HG02943 (cell line): ENCODE measurements around the gene COL6A5.
"Not testable (repeated sequence)": the region's sequence is repeated elsewhere in the genome, so short reads cannot be mapped to it uniquely, and the experiment has no call there.

Experiments used
- ATAC-seq: cut with Tn5 transposase; IDR thresholded peaks from one replicate; pipeline ENCODE4 v1.9.1; 2021; ENCODE audit warnings: mild to moderate bottlenecking, low read depth, moderate library complexity; ENCODE audit not compliant: unreplicated experiment

Gene COL6A5

GRCh38 chr3:130345487-130346079, at the start of gene COL6A5:
COL6A5 (plus strand) TSS chr3:130345672; CDS start chr3:130373639, 27,967 bp downstream.
- ATAC-seq = no peak

GRCh38 chr3:130299531-130299930, 45.9 kb upstream of the COL6A5 start:
- no peak for ATAC-seq

- no peak for ATAC-seq
Observed at GRCh38 chr3:130300888-130301287, 44.6 kb upstream of the COL6A5 start.

- no peak for ATAC-seq
Observed at GRCh38 chr3:130310109-130310508, 35.4 kb upstream of the COL6A5 start.

- no peak for ATAC-seq
Observed at GRCh38 chr3:130312374-130312773, 33.1 kb upstream of the COL6A5 start.

- ATAC-seq = no peak
Observed at GRCh38 chr3:130316169-130316568, 29.3 kb upstream of the COL6A5 start.

GRCh38 chr3:130323503-130323902, 22.0 kb upstream of the COL6A5 start:
- ATAC-seq = no peak

GRCh38 chr3:130340766-130341165, 4.7 kb upstream of the COL6A5 start:
- no peak for ATAC-seq

GRCh38 chr3:130341388-130341787, 4.1 kb upstream of the COL6A5 start:
- no peak for ATAC-seq

GRCh38 chr3:130341882-130342281, 3.6 kb upstream of the COL6A5 start:
- no peak for ATAC-seq

- no peak for ATAC-seq
Observed at GRCh38 chr3:130342821-130343661, 2.4 kb upstream of the COL6A5 start.

- ATAC-seq = not testable (repeated sequence)
Observed at GRCh38 chr3:130348258-130348657, 2.8 kb downstream of the COL6A5 start.

GRCh38 chr3:130354430-130354829, 9.0 kb downstream of the COL6A5 start:
- ATAC-seq = no peak

GRCh38 chr3:130374033-130374432, 28.6 kb downstream of the COL6A5 start:
- no peak for ATAC-seq

GRCh38 chr3:130374908-130375307, 29.4 kb downstream of the COL6A5 start:
- no peak for ATAC-seq

- no peak for ATAC-seq
Observed at GRCh38 chr3:130377960-130378676, 32.6 kb downstream of the COL6A5 start.

- no peak for ATAC-seq
Observed at GRCh38 chr3:130378677-130379191, 33.3 kb downstream of the COL6A5 start.

GRCh38 chr3:130379274-130379673, 33.8 kb downstream of the COL6A5 start:
- no peak for ATAC-seq

- no peak for ATAC-seq
Observed at GRCh38 chr3:130380398-130380797, 34.9 kb downstream of the COL6A5 start.

GRCh38 chr3:130383424-130383823, 38.0 kb downstream of the COL6A5 start:
- ATAC-seq = no peak

GRCh38 chr3:130384476-130385025, 39.1 kb downstream of the COL6A5 start:
- ATAC-seq = no peak
